ENCODE results near the gene DNAJB12. TPM values are rescaled to one million over a fixed set of nuclear protein-coding genes. Genes with fewer than 3 reads are reported as not detected.
"Not testable (repeated sequence)": the region's sequence is repeated elsewhere in the genome, so short reads cannot be mapped to it uniquely, and the experiment has no call there.

Gene DNAJB12
- total RNA-seq, 1 donor from 2014 or later = 13.0 TPM

GRCh38 chr10:72325243-72326175, 29.2 kb downstream of the DNAJB12 start:
- H3K4me3 ChIP-seq (ENCODE audit: low read length in 3 of 3) = peak overlapping the region; percentile 51 to 68 (median 63)
- H3K9me3 ChIP-seq (ENCODE audit: control insufficient read depth in 3 of 3, low read length in 3 of 3); H3K27me3 ChIP-seq (ENCODE audit: control insufficient read depth in 3 of 3, insufficient read depth in 3 of 3, low read length in 3 of 3); H3K36me3 ChIP-seq (ENCODE audit: control insufficient read depth in 3 of 3, insufficient read depth in 3 of 3, low read length in 3 of 3): not testable (repeated sequence)
- peaks cover 33 to 73% (median 38%) of the 10 kb centered on the region in 3 donors for H3K4me1 ChIP-seq (ENCODE audit: control insufficient read depth in 3 of 3, insufficient read depth in 3 of 3, low read length in 3 of 3)
- peak overlapping the region; percentile 69 to 81 (median 72) for H3K9ac ChIP-seq (ENCODE audit: low read depth in 1 of 3, low read length in 3 of 3)
- H3K27ac ChIP-seq (ENCODE audit: low read depth, low read length) = peak overlapping the region; percentile 81

- H3K9ac ChIP-seq (ENCODE audit: low read depth in 1 of 3, low read length in 3 of 3) = no peak overlapping the region
- no peak overlapping the region for H3K27ac ChIP-seq (ENCODE audit: low read depth, low read length)
- H3K4me3 ChIP-seq (ENCODE audit: low read length in 3 of 3) = no peak overlapping the region
- H3K9me3 ChIP-seq (ENCODE audit: control insufficient read depth in 3 of 3, low read length in 3 of 3) = no peaks in the 10 kb centered on the region
- no peaks in the 10 kb centered on the region for H3K27me3 ChIP-seq (ENCODE audit: control insufficient read depth in 3 of 3, insufficient read depth in 3 of 3, low read length in 3 of 3)
- H3K4me1 ChIP-seq (ENCODE audit: control insufficient read depth in 3 of 3, insufficient read depth in 3 of 3, low read length in 3 of 3) = peaks cover 47 to 80% (median 48%) of the 10 kb centered on the region in 3 donors
- no peaks in the 10 kb centered on the region for H3K36me3 ChIP-seq (ENCODE audit: control insufficient read depth in 3 of 3, insufficient read depth in 3 of 3, low read length in 3 of 3)
These were observed 30.9 kb downstream of the DNAJB12 start for GRCh38 chr10:72323771-72324191.

GRCh38 chr10:72323108-72323749, 31.5 kb downstream of the DNAJB12 start:
- Histone ChIP-seq H3K4me1 (ENCODE audit: control insufficient read depth in 3 of 3, insufficient read depth in 3 of 3, low read length in 3 of 3) (peaks cover 43 to 80% (median 46%) of the 10 kb centered on the region in 3 donors), H3K27ac (ENCODE audit: low read depth, low read length) (no peak overlapping the region), H3K4me3 (ENCODE audit: low read length in 3 of 3) (no peak overlapping the region), H3K27me3 (ENCODE audit: control insufficient read depth in 3 of 3, insufficient read depth in 3 of 3, low read length in 3 of 3) (no peaks in the 10 kb centered on the region), H3K9me3 (ENCODE audit: control insufficient read depth in 3 of 3, low read length in 3 of 3) (no peaks in the 10 kb centered on the region), H3K9ac (ENCODE audit: low read depth in 1 of 3, low read length in 3 of 3) (no peak overlapping the region), H3K36me3 (ENCODE audit: control insufficient read depth in 3 of 3, insufficient read depth in 3 of 3, low read length in 3 of 3) (no peaks in the 10 kb centered on the region)

- Histone ChIP-seq H3K9ac (ENCODE audit: low read depth in 1 of 3, low read length in 3 of 3) (no peak overlapping the region), H3K27me3 (ENCODE audit: control insufficient read depth in 3 of 3, insufficient read depth in 3 of 3, low read length in 3 of 3) (no peaks in the 10 kb centered on the region), H3K4me1 (ENCODE audit: control insufficient read depth in 3 of 3, insufficient read depth in 3 of 3, low read length in 3 of 3) (peaks cover 36 to 74% (median 39%) of the 10 kb centered on the region in 3 donors), H3K4me3 (ENCODE audit: low read length in 3 of 3) (no peak overlapping the region), H3K9me3 (ENCODE audit: control insufficient read depth in 3 of 3, low read length in 3 of 3) (no peaks in the 10 kb centered on the region), H3K27ac (ENCODE audit: low read depth, low read length) (no peak overlapping the region), H3K36me3 (ENCODE audit: control insufficient read depth in 3 of 3, insufficient read depth in 3 of 3, low read length in 3 of 3) (no peaks in the 10 kb centered on the region)
These were observed 32.2 kb downstream of the DNAJB12 start for GRCh38 chr10:72322280-72323058.

GRCh38 chr10:72322030-72322279, 32.8 kb downstream of the DNAJB12 start:
- no peak overlapping the region for H3K27ac ChIP-seq (ENCODE audit: low read depth, low read length)
- H3K9me3 ChIP-seq (ENCODE audit: control insufficient read depth in 3 of 3, low read length in 3 of 3) = no peaks in the 10 kb centered on the region
- no peaks in the 10 kb centered on the region for H3K27me3 ChIP-seq (ENCODE audit: control insufficient read depth in 3 of 3, insufficient read depth in 3 of 3, low read length in 3 of 3)
- H3K4me1 ChIP-seq (ENCODE audit: control insufficient read depth in 3 of 3, insufficient read depth in 3 of 3, low read length in 3 of 3) = peaks cover 40 to 74% (median 44%) of the 10 kb centered on the region in 3 donors
- no peaks in the 10 kb centered on the region for H3K36me3 ChIP-seq (ENCODE audit: control insufficient read depth in 3 of 3, insufficient read depth in 3 of 3, low read length in 3 of 3)
- H3K4me3 ChIP-seq (ENCODE audit: low read length in 3 of 3) = no peak overlapping the region
- no peak overlapping the region for H3K9ac ChIP-seq (ENCODE audit: low read depth in 1 of 3, low read length in 3 of 3)

- Histone ChIP-seq H3K4me1 (ENCODE audit: control insufficient read depth in 3 of 3, insufficient read depth in 3 of 3, low read length in 3 of 3) (peaks cover 45 to 76% (median 49%) of the 10 kb centered on the region in 3 donors), H3K27me3 (ENCODE audit: control insufficient read depth in 3 of 3, insufficient read depth in 3 of 3, low read length in 3 of 3) (no peaks in the 10 kb centered on the region), H3K36me3 (ENCODE audit: control insufficient read depth in 3 of 3, insufficient read depth in 3 of 3, low read length in 3 of 3) (no peaks in the 10 kb centered on the region), H3K4me3 (ENCODE audit: low read length in 3 of 3) (peak overlapping the region in 1 of 3 donors; percentile 41), H3K27ac (ENCODE audit: low read depth, low read length) (peak overlapping the region; percentile 86), H3K9ac (ENCODE audit: low read depth in 1 of 3, low read length in 3 of 3) (peak overlapping the region in 1 of 3 donors; percentile 43), H3K9me3 (ENCODE audit: control insufficient read depth in 3 of 3, low read length in 3 of 3) (no peaks in the 10 kb centered on the region)
These were observed 33.3 kb downstream of the DNAJB12 start for GRCh38 chr10:72321248-72322029.

GRCh38 chr10:72320676-72321247, 34.0 kb downstream of the DNAJB12 start:
- Histone ChIP-seq H3K4me1 (ENCODE audit: control insufficient read depth in 3 of 3, insufficient read depth in 3 of 3, low read length in 3 of 3) (peaks cover 52 to 82% (median 56%) of the 10 kb centered on the region in 3 donors), H3K36me3 (ENCODE audit: control insufficient read depth in 3 of 3, insufficient read depth in 3 of 3, low read length in 3 of 3) (no peaks in the 10 kb centered on the region), H3K9me3 (ENCODE audit: control insufficient read depth in 3 of 3, low read length in 3 of 3) (no peaks in the 10 kb centered on the region), H3K9ac (ENCODE audit: low read depth in 1 of 3, low read length in 3 of 3) (peak overlapping the region in 2 of 3 donors; percentile 43 to 51), H3K27me3 (ENCODE audit: control insufficient read depth in 3 of 3, insufficient read depth in 3 of 3, low read length in 3 of 3) (no peaks in the 10 kb centered on the region), H3K4me3 (ENCODE audit: low read length in 3 of 3) (peak overlapping the region in 1 of 3 donors; percentile 41), H3K27ac (ENCODE audit: low read depth, low read length) (peak overlapping the region; percentile 86)

- H3K4me1 ChIP-seq (ENCODE audit: control insufficient read depth in 3 of 3, insufficient read depth in 3 of 3, low read length in 3 of 3) = peaks cover 52 to 81% (median 54%) of the 10 kb centered on the region in 3 donors
These were observed 35.1 kb downstream of the DNAJB12 start for GRCh38 chr10:72319416-72320254.

More at GRCh38 chr10:72319416-72320254, 35.1 kb downstream of the DNAJB12 start:
- H3K9me3 ChIP-seq (ENCODE audit: control insufficient read depth in 3 of 3, low read length in 3 of 3) = no peaks in the 10 kb centered on the region
- no peaks in the 10 kb centered on the region for H3K36me3 ChIP-seq (ENCODE audit: control insufficient read depth in 3 of 3, insufficient read depth in 3 of 3, low read length in 3 of 3)
- no peaks in the 10 kb centered on the region for H3K27me3 ChIP-seq (ENCODE audit: control insufficient read depth in 3 of 3, insufficient read depth in 3 of 3, low read length in 3 of 3)
- peak overlapping the region; percentile 68 to 81 (median 71) for H3K9ac ChIP-seq (ENCODE audit: low read depth in 1 of 3, low read length in 3 of 3)
- H3K27ac ChIP-seq (ENCODE audit: low read depth, low read length) = peak overlapping the region; percentile 86
- H3K4me3 ChIP-seq (ENCODE audit: low read length in 3 of 3) = peak overlapping the region; percentile 62 to 77 (median 68)
